Left forelimb (tissue), 1 donor: Measurements from ENCODE around the gene AOAH.
"Not testable (repeated sequence)": the region's sequence is repeated elsewhere in the genome, so short reads cannot be mapped to it uniquely, and the experiment has no call there.

ENCODE experiments used
- DNase-seq: peaks from one replicate; pipeline ENCODE4 v3.0.0-alpha.2; 2018; ENCODE audit warnings: low spot score

The AOAH gene

DNA sequence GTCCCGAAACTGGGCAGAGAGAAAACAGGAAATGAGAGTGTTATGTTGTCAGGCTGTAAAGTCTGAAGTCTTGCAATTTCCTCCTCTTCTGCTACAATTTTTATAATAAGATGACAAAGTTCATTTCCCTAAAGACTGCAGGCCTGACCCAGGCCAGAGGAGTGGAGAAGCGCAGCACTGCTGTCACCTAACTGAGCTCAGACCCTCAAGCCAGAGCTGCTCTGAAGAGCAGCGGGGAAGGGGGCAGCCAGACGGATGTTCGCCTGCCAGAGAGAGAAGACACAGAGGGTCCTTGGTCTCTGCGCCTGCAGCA lies 12.6 kb upstream of the AOAH start:
- DNase-seq, result no peak

DNA sequence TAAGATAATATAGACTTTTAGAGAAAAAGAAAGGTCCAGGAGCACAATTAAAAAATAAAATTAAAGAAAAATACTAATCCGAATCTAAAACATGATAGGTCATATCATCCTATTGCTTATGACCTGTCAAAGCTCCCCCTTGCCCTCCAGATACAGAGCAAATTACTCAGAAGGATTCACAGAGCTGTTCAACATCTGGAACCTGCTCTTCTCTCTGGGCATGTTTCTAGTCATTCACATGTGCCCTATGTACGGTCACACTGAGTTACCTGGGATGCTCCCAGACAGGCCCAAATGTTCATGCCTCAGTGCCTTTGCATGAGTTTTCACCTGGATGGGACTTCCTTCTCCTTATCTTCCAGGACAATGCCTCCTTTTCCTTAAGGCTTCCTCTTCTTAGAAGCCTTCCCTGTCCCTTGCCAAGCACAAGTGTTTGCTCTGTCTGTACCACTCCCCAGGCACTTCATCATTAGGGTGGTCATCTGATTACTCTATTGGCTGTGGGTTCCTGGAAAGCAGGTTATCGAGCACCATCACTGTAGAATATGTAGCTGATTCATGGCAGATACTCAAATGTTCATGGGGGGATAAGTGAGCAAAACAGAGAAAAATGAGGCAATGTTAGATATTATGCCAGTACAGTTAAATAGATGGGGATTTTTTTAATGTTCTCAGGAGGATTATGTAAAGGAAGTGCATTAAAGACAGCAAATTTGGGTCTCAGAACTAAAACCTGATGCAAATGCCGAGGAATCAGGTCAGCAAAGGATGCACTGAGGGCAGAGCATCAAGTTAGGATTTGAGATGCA lies 12.0 kb upstream of the AOAH start:
- no peak for DNase-seq

DNA sequence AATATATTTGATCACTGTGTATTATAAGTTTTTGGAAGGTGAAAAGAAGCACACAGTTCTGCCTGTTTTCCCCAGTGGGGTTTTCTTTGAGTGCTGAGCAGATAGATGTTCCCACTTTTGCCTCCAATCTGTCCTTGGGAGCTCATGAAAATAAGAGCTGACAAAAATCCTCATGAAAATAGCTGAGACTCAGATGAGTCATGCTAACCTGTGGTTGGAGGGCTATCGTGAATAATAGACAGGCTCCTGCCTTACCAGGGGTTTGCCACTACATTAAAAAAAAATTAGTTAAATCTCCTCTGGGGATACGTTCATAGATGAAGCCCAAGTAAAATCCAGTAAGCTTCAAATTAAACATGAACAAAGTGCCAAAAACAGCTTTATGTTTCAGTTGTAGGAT lies 10.9 kb upstream of the AOAH start:
- DNase-seq, result no peak

DNA sequence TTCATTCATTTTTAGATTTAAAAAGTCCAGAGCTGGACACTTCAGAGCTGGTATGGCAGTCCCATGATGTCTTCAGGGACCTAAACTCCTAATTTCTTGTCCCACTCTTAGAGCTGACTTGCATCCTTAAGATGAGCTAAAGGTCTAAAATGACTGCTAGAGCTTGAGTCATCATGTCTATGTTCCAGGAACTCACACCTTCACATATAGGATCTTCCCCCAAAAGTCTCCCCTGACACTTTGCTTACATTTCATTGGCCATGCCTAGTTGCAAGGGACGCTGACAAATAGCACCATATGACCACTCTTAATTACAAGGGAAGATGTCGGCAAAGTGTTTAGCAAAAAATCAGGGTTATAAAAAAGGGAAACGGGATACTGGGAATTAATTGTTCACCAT lies 10.4 kb upstream of the AOAH start:
- DNase-seq, result no peak

DNA sequence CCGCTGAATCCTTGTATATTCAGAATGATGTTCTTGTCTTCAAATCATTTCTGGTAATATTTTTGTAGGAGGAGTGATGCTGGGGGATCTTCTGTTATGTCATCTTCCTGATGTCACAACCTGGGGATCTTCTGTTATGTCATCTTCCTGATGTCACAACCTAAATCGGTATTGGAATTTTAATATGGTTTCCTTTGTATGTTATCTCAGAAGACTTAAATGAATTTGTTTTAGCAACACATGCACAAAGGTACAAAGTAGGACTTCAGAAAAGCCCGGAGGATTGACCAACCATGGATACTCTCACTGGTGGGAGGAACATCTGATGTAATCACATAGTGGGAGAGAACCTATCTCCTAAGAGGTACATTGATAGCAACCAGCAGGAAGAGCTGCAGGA lies 9.1 kb upstream of the AOAH start:
- no peak for DNase-seq

DNA sequence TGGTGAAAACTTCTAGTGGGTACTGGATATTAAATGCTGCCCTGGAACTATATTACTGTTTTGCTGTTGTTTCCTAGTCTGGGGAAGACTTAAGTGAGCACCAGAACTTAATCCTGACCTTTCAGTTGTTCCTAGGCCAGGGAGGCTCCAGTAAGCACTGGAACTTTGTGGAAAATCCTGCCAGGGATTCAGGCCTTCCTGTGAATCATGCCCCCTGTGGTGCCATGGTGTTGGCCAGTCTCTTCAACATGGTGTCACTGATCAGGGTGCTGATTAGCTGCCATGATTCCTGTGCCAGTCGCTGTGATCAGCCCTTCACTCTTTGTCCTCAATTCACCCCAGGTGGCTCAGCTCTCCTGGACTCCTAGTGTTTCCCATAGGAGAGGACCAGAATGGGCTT lies 8.5 kb upstream of the AOAH start:
- no peak for DNase-seq

DNA sequence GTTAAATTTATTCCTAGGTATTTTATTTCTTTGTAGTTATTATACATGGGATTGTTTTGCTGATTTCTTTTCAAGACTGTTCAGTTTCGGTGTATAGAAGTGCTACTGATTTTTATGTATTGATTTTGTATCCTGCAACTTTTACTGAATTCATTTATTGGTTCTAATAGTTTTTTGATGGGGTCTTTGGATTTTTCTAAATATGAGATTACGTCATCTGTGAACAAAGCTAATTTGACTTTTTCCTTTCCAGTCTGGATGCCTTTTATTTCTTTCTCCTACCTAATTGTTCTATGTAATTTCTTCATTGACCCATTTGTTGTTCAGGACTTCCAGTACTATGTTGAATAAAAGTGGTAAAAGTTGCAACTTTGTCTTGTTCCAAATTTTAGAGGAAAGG lies 5.8 kb upstream of the AOAH start:
- DNase-seq, result no peak

DNA sequence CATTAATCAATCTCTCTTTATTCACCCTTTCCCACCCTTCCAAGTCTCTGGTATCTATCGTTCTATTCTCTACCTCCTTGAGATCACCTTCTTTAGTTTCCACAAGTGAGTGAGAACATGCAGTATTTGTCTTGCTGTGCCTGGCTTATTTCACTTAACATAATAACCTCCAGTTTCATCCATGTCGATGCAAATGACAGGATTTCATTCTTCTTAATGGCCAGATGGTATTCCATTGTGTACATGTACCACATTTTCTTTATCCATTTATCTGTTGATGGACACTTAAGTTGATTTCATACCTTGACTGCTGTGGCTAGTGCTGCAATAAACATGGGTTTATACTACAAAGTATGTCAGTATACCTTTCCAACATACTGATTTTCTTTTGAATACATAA lies 3.8 kb upstream of the AOAH start:
- no peak for DNase-seq

DNA sequence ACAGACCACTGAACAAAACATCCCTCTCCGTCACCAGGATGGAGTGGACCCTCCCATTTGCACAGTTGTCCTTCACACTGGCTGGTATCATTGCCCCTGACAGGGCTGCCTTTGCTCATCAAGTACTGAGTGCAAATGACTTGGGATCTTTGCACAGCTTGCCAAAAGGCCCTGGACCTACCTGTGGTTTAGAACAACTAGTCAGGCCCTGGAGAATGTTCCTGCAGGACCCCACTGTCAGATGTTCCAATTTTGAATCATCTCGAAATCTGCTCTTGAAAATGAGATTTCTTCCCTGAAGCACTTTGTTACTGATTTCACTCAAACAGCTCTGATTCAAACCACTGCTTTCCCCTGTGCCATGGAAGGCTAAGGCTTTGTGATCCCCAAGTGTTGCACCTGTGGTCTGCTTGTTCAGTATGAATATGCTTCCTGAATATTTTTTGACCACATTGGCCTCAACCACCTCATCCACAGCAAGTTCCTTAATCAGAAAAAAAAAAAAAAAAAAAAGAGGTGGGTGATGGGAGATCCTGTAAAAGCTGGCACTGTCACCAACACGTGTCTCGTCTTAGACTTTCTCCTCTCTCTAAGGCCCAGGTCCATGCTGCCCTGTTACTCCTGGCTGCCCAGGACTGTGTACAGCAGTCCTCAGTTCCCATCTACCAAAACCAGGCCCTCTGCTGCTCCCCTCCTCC lies 2.7 kb upstream of the AOAH start:
- no peak for DNase-seq

DNA sequence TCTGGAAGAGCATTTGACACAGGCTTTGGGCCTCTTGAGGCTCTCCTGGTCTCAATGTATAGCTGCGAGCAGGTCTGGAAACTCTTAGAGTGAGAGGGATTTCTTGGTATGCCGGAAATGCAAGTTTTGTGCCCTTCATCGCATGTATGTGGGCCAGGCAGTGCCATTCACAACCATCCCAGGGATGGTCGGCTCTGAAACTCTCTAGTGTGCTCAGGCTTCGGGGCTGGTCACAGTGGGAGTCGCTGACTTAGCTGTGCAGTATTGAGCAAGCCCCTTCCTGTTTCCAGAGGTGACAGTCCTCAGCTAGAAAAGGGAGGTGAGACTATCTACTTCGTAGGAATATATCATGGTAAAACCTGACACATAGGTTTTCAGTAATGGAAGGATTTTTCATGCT lies 2.0 kb upstream of the AOAH start:
- no peak for DNase-seq

DNA sequence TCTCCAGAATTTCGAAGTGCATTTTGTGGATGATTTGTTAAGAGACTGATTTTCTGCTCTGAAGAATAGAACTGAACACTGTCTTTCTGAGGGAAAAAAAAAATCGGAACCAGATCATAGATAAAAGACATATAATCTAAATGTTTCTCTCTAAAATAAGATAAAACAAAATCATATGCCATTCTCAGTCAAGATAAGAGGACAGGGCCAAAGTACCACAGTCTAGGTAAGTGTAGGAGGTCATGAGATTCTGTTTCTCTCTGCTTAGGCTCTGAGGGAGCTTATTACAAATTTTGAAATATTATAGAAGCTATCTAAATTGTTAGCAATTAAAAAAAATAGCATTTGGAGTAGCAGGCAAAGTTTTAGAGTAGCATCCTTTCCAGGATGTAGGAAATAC lies 702 bp upstream of the AOAH start:
- DNase-seq, result no peak

DNA sequence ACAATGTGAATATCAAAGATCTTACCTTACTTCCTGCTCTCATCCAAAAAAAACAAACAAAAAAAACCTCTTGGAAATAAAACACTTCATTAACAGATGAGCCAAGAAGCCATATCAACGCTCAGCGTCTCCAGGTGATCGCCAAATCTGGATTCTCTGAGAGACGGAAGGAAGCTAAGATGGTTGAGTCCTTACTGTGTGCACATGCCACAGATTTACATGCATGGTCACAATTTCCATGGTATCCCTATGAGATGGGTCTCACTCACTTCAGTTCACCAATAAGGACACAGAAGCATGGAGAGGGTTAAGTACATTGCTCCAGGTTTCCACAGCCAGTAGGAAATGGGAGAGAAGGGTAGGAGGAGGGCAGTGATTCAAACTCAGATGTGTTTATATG lies 1.0 kb downstream of the AOAH start:
- no peak for DNase-seq

DNA sequence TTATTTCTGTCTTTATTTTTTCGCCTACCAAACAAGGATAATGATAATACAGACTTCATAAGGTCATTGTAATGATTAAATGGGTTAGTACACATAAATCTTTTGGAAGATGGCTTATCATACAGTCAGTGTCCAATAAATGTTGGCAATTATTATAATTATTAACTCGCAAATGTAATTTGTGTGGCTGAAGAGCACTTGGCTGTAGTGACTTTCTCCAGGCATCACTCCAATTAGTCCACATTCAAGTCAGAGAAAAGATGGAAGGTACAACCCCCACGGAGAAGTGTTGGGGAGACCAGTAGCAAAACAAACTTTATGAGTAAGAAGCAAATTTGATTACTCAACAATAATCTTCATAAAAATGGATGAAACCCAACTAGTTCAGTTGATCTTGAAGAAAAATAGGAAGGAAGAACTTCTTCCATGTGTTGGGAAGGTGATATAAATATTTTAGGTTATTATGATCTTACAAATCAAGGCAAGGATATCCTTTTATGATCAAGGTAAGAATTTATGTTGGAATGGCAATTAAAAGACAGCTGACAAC lies 5.1 kb downstream of the AOAH start:
- DNase-seq, result no peak

DNA sequence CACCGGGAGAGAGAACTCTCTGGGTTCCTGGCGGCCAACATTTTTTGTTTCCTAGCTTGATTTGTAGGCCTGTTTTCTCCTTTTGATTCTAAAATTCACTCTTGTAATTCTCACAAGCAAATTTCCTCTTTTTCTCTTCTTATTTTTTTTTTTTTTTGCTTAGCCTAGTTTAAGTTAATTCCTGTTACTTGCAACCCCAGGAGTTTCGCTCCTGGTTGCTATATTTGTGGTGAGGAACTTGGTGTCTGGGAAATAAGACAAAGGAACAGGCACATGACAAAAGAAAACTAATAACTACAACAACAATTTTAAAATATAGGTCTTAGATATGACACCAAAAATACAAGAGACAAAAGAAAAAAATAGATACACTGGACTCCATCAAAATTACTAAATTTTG lies 6.7 kb downstream of the AOAH start:
- no peak for DNase-seq

DNA sequence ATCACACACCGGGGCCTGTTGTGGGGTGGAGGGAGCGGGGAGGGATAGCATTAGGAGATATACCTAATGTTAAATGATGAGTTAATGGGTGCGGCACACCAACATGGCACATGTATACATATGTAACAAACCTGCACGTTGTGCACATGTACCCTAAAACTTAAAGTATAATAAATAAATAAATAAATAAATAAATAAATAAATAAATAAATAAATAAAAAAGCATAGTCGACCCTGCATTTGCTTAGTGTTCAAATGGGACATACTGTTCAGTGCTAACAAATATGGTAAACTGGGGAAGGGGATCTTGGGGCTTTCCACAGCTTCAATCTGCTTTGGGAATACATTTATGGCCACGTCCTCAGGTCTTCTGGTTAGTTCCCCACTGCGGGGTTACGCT lies 7.5 kb downstream of the AOAH start:
- DNase-seq, result not testable (repeated sequence)

DNA sequence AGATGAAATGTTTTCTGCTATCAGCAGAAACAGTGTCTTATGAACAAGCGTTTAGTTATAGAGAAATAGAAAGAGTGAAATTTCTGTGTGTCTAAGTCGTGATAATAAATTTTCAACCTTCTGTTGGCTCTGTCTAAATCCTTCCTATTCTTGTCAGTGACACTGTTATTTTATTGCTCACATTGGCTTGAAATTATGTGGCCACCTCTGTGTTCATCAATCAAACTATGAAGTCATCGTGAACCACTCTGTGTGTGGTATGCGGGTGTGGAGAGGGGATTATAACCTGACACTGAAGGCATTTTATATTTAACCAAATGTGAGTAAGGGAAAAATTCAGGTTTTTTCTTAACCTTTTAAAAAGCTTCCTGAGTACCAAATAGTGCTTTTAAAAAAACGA lies 12.3 kb downstream of the AOAH start:
- DNase-seq, result no peak

DNA sequence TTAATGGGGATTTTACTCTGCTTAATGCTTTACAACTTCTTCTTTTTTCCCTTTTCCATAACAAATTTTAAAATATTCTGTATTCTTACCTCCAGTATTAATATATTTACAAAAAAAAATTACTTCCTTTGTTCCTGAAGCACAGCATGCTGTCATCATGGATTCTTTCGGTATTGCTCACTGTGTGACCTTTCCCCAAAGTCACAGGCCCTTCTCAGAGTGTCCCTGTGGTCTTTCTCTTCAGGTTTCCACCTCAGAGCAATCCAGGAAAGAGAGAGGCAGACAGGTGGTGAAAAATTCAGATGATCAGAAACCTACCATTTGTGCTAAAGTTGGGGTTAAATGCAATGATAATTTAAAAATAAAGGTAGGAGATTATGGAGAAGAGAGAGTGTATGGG lies 13.0 kb downstream of the AOAH start:
- DNase-seq, result no peak

DNA sequence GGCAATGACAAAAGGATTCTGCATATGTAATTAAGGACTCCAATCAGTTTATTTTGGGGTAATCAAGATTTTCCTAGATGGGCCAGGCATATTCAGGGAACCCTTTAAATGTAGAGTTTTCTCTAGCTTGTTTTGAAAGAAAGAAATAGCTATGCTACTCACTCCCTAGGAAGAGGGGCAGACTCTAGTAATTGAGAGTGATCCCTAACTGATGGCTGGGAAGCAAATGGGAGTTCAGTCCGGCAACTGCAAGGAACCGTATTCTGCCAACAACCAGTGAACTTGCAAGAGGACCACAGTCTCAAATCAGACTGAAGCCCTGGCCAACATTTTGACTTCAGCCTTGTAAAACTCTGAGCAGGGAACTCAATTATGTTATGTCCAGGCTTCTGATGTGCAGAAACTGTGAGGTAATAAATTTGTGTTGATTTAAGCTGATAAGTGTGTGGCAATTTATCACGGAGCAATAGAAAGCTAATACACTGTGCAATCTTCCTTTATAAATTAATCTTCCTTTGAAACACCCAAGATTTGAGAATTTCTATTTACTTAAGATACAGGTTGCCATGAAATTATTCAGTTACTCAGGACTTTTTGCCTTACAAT lies 14.0 kb downstream of the AOAH start:
- DNase-seq, result no peak

DNA sequence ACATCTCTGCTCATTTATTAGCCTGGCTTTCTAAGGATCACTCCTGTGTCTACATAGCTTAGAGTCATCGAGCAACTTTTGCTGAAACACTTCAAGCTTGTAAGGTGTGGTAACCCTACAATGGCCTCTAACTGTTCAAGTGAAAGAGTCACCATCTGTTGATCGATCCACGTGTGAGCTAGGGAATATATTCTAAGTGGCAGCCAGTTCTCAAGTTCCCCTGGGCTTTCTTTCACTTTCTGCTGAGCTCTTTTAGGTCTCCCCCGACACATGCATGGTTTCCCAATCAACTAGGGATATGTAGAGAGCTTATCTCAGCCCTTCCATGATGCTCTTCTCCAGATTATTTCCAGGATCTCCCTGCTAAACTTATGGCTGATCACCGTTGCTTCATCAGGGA lies 15.5 kb downstream of the AOAH start:
- no peak for DNase-seq

DNA sequence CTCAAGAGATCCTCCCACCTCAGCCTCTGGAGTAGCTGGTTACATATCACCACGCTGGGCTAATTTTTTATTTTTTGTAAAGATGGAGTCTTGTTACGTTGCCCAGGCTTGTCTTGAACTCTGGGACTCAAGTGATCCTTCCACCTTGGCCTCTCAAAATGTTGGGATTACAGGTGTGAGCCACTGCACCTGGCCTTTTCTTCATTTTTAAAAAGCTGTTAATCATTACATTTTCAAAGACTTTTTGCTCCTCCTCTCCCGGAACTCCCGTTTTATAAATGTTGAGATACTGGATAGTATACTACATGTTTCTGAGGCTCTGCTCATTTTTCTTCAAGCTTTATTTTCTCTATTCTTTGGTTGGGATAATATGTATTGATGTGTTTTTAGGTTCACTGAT lies 16.4 kb downstream of the AOAH start:
- no peak for DNase-seq

DNA sequence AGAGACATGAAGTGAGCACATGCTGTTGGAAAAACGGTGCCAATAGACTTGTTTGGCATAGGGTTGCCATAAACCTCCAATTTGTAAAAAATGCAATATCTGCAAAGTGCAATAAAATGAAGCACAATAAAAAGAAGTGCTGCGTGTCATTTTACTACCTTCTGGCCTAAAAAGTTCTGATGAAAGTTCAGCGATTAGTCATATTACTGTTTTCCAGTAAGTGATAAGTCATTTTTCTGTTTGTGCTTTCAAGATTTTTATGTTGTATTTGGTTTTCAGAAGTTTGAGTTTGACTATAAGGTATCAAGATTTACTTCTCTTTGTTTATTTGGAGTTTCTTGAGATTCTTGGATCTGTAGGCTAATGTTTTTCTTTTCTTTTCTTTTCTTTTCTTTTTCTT lies 16.8 kb downstream of the AOAH start:
- DNase-seq, result no peak

DNA sequence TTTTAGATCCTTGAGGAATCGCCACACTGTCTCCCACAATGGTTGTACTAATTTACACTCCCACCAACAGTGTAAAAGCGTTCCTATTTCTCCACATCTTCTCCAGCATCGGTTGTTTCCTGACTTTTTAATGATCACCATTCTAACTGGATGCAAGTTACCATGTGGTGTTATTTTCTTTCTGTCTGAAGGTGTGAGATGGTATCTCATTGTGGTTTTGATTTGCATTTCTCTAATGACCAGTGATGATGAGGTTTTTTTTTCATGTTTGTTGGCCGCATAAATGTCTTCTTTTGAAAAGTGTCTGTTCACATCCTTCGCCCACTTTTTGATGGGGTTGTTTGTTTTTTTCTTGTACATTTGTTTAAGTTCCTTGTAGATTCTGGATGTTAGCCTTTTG lies 20.4 kb downstream of the AOAH start:
- not testable (repeated sequence) for DNase-seq

DNA sequence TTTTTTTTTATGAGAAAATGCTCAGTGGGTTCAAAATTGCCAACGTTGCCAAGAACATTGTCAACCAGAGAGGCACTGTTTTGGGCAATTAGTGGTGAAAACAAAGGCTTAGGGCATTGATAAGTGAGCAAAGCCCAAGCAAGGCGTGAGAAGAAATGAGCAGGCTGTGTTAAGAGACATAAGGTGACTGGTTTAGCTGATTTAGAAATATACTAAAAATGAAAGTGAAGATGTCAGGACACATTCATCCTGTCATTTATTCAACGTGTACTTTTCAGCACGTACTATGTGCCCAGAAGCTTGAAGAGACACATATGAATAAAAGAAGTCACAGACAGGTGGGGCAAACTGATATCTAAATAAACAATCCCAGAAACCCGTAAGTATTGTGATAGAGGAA lies 31.8 kb downstream of the AOAH start:
- DNase-seq, result no peak
